Brain pericyte (primary cell): ENCODE measurements around the gene CEP128.

Experiments used
- DNase-seq: peaks from one replicate; pipeline ENCODE4 v3.0.0-alpha.2; 2012; ENCODE audit warnings: low read depth, low spot score

The CEP128 gene

DNA sequence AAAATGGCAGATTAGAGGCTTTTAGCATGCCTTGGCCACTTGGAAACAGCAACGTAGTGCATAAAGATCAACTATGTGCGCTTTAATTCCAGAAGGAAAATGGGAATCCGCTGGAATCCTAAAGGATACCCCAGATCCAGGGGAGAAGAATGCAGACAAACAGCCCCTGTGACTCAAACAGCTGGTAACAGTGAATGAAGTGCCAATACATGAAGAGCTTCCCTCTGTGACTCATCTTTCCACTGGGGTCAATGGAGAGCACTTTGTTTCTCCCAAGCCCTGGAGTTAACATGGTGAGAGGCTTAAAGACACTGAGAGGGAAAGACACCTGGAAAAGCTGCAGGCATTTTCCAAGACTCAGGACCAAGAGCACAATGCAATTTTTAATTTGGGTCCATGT, 263.1 kb downstream of the CEP128 start:
- no peak for DNase-seq

DNA sequence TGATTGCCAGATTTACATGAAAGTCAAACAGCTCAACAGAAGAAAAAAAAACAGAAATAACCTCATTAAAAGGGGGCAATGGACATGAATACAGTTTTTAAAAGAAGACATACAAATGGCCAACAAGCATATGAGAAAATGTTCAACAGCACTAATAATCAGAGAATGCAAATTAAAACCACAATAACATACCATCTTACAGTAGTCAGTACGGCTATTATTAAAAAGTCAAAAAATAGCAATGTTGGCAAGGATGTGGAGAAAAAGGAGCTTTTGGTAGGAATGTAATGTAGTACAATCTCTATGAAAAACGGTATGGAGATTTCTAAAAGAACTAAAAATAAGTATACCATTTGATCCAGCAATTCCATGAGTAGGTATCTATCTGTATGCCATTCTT, 272.1 kb downstream of the CEP128 start:
- no peak for DNase-seq

DNA sequence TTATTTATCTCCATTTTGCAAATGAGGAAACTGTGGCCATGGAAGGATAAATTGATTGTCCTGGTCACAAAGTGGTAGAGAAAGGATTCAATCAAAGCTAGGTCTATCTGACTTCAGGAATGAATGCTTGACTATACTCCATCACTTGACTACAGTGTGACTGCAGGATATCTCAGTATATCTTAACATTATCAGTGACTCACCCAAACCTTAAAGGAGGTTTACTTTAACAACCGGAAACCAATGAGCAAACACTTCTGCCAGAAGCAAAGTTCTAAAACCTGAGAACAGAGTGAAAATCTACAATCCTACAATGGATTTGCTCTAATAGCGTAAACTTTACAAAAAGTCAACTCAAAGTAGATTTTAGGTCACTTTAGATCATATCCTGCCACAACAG, 277.0 kb downstream of the CEP128 start:
- DNase-seq = no peak

DNA sequence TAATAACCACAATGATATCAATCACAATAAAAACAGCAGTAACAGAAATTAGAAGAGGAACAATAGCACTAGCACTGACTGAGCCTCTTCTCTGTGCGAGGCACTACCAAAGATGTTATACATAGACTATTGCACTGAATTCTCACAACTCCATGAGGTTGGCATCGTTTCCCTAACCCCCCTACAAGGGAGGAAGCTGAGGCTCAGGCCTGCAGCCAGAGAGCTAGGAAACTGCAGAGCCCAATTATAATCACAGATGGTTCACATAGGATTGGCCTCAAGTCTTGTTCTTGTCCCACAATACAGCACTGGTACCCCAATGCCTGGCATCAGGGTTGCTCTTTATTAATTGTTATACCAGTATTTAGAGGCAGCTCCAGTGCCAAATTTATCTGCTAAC, 278.0 kb downstream of the CEP128 start:
- DNase-seq = no peak

DNA sequence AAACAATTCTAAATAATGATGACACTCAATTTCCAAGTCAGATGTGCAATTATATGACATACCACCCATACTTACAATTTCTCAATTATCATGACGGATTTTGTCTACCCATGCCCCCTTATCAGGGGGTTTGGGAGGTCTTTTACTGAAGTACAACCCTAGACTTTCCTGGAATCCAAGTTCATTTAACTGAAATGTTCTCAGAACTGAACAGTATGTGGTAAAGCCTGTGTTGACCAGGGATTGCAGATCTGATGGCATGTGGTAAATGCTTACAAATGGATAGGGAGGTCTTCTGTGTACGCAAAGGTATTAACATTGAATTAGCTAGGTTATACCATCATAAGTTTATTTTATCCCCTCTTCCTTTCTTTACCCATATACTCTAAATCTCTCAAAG, 281.8 kb downstream of the CEP128 start:
- DNase-seq = no peak

DNA sequence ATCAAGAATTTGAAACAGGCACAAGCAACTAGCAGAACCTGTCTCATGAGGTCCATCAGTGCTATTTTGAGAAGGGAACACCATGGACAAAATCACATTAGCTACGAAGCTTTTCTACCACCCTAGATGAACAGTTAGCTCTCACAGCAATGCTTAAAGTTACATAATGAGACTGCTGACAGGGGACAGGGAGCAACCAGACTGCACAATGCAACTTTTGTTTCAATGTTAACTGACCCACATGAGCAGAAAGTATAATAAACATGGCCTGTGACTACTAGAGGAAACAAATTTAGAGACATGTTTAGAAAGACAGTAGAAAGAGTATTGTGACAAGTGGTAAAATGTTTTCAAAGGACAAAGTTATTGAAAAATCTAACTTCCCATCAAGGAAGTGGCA, 282.8 kb downstream of the CEP128 start:
- no peak for DNase-seq

DNA sequence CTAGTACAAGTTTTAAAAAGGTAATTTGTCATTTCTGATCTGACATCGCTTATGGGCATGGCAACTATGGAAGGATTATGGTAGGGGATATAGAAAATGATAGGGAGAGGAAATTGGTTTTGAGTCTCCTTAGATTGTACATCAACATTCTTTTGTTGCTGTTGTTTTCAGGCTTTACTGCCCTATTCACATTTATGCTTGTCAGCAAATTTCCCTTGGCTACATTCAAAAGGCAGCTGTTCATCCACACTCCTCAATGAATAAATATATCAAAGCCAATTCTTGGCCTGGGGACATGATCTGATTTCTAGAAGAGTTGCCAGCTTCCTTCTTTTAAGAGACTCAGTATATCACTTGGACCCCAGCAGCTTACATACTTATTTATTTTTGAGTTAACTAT, 283.4 kb downstream of the CEP128 start:
- DNase-seq = no peak

DNA sequence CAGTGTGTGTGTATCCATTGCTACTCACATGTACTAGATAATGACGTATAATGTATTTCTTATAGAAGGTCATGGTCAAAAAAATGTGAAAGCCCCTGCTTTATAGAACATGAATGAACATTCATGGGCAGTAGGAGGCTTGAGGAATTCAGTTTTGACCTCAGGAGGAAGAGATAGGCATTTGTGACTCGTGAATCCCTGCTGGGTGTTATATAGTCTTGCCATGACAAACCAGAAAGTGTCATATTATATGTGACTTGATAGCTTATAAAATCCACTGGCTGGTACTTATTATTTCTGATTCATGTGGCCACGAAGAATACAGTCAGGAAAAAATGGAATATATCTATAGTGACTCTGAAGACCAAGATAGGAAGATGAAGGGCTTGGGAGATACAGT, 287.6 kb downstream of the CEP128 start:
- DNase-seq = no peak

DNA sequence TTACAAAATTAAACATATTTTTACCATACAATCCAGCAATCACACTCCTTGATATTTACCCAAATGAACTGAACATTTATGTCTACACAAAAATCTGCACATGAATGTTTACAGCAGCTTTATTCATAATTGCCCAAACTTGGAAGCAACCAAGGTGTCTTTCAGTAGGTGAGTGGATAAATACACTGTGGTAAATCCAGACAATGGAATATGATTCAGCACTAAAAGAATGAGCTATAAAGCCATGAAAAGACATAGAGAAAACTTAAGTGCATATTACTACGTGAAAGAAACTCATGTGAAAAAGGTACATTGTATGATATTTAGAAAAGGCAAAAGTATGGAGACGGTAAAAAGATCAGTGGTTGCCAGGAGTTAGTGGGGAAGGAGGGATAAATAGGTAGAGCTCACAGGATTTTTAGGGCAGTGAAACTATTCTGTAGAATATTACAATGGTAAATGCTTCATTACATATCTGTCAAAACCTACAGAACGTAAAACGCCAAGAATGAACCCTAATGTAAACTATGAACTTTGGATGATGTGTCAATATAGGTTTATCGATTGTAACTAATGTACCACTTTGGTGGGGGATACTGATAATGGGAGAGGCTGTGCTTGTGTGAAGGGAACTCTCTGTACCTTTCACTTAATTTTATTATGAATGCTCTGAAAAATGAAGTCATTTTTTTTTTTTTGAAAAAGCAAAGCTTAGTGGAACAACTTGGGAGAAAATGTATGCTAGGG, 295.7 kb downstream of the CEP128 start:
- DNase-seq = no peak

DNA sequence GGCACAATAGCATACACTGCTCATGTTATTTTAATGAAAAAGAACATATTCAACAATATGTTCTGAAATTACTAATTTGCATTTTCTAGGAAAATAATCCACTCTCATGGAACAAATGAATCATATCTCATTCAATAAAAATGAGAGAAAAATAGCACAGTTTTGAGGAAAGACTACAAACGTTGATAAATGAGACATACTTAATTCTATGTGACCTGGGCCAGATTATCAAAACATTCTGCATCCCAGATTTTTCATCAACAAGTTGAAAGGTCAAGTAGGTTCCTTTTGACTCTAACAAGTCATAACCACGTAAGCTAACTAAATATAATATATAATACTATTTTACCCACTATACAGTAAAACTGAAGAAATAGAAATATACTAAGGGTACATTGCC, 296.7 kb downstream of the CEP128 start:
- DNase-seq = no peak

DNA sequence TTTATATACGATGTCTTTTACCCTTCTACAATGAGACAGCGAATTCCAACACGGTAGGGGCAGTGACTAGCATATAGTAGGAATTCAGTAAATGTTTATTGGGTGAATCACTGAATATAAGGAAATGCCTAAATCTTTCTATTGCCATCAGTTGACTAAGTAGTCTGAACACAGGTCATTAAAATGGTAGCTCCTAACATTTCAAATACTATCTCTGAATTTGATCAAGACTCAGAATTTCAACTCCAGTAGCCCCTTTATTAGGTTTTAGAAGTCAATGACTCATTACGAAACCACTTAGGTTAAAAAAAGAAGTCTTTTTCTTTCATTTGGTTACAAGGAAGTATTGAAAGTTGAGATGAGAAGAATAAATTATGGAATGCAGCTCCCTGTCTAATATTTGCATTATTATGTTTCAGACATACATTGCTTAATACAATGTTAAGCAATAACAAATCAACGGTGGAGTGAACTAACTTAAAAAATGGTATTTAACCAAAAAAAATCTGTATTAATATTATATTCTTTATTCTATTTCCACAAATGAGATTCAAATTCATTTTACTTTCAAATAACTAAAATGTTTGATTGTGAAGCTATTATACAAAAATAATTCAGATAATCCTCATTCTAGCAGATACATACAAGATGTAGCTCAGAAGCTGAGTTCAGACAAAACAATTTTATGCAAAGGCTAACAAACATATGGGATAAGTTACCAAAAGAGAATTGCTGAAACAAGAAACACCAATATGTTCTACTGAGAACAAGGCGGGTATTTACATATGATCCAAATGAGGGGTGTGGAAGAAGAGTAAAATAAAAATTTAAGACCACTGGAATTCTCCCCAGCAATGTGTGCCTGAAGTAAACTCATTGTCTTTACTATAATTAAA, 302.7 kb downstream of the CEP128 start:
- DNase-seq = no peak

DNA sequence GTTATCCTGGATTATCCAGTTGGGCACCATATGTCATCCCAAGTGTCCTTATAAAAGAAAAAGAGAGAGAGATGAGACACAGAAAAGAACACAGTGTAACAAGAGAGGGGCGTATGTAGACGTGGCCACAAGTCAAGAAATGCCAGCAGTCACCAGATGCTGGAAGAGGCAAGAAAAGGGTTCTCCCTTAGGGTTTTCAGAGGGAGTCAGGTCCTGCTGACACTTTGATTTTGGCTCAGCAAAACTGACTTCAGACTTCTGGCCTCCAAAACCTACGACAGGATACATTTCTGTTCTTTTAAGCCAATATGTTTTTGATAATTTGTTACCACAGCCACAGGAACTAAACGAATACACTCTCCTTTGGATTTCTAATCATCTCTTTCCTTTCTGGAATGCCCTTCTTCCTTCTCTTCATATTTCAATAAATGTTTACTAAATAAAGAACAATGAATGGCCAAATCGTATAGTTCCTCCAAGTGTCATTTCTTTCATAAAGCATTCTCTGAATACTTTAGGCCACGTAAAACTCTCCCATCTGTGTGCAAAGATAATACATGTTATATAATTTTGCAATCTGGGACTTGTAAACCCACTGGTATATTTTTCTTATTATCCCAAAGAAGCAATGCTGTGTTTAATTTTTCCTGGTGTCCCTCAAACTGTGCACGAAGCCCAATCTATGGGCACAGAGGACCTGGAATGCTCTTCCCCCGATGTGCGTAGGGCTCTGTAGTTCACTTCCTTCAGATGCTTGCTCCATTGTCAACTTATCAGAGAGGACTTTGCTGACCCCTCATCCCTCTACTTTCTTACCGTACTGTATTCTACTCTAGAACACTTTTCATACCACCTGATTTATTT, 303.6 kb downstream of the CEP128 start:
- DNase-seq = no peak

DNA sequence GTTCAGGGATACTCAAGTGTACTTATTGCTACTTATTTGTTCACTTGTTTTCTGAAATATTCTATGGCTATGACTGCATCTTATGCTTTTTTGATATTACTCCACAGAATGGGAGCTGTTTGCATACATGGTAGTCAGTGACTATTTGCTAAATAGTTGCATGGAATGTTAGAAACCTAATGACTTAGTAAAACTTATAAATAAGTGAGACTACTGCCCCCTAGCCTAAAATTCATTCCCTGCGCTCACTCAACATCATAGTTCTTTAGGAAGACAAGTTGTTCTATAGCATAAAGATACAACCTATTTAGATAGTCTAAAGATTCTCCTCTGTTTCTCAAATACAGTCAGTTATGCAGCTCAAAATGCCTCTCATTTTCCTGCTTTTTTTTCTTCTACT, 305.5 kb downstream of the CEP128 start:
- DNase-seq = no peak

DNA sequence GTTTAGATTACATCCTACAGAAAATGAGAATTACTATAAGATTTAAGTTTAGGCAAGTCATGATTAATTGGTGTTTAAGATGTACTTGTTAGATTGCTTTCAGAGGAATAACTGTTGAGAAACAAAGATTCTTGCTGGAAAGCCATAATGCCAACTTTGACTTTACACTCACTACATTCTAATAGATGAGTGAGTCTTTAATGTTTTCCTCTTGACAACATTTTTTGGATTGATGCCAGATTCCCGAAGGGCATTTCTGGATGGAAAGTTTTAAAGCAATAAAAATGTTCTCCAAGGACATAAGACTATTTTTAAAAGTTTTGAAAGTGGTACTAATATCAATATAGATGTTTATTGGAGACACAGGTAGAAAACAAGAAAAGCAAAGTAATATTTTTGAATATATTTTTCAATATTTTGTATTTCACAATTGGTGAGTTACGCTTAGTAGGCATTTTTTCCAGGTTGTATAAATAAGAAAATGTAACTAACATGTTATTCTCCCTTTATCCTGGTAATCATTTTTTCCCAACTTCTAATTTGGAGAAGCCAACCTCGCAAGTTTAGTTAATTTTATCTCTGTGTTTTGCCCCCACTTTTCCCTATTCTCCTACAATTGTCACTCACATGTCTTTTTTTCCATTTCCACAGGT, 307.3 kb downstream of the CEP128 start:
- no peak for DNase-seq

DNA sequence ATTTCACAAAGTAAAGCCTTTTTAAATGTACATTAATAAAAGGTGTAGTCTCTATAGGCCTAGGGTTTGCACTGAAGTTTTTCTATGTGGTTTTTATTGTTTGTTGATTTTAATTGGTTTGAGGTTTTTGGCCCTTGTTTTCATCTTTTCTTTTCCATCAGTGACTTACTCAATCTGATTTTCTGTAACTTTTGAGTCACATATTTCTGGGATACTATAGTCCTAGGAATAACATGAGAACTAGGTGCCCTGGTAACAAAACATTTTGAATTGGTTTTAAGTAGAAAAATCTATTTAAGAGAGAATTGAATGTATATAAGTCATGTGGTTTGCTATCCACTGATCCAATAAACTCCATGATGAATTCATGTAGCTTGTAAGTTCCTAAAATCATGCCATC, 311.9 kb downstream of the CEP128 start:
- DNase-seq = no peak

DNA sequence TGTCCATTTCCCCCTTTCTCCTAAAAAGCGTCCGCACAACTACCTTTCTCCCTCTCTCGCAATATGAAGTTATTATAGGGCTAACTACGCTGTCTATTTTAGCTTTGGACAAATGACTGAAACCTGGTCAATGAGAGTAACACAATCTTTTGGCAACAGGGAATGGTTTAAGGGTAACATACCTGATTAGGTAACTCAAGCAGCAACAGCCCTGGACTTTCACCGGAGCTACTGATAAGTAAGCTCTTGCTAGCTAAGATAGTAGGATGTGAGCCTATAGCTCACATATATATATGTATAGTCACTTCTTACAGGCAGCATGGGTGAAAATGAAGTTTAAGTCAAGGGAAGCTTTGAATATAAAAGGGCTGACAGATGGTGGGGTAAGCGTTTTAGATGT, 313.0 kb downstream of the CEP128 start:
- no peak for DNase-seq

DNA sequence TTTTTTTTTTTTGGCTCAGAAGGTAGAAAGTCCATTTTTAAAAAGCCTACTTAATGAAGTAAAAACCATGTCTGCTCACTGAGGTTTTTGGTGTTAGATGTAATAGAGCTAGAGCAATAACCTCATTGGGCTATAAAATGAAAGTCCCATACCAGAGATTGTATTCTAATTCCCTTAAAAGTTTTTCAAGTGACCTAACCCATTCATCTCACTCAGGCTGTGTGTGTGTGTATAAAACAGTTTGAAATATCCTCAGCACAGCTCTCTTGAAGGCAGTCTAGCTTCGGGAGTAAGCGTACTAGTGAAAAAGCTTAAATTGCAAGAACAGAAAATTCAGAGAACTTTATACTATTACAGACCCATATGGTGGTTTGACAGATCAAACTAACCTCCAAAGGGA, 313.8 kb downstream of the CEP128 start:
- DNase-seq = no peak

DNA sequence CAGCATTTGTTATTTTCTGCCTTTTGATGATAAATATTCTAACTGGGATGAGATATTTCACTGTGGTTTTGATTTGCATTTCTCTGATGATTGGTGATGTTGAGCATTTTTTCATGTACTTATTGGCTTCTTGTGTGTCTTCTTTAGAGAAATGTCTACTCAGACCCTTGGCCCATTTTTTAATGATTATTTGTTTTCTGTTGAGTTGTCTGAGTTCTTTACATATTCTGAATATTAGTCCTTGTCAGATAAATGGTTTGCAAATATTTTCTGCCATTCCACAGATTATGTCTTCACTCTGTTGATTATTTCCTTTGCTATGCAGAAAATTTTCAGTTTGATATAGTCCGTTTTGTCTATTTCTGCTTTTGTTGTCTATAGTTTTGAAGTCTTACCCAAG, 317.0 kb downstream of the CEP128 start:
- no peak for DNase-seq

DNA sequence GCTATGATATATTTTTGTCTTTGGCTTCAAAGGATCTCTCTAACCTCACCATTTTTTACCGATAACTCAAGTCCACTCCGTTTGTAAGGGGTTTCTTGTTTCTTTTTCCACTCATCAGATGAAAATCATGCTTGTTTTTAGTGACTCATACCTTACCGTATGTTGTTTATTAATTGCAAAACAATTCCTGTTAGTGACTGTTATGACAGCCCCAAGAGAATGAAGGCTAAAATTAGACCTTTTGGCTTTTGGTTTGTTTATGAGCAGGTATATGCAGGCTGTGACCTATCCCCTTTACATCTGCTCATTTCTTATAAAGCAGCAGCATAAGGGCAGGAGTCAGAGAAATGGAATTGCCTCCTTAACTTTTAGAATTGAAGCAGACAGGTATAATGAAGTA, 319.8 kb downstream of the CEP128 start:
- DNase-seq = no peak

DNA sequence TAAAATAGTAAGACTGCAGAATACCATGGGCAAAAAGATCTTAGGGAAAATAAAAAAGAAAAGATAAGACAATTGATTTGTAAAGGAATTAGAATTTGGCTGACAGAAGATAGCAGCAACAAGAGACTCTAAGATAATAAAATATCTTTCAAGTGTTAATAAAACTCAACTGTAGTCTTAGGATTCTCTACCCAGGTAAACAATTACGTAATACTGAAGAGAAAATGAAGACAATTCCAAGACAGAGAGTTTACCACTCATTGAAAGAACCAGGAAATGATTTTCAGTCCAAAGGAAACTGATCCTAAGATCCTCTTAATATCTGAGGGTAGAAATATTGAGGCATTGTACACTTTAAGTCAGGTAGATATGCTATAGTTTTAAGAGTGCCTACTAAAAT, 321.1 kb downstream of the CEP128 start:
- no peak for DNase-seq

DNA sequence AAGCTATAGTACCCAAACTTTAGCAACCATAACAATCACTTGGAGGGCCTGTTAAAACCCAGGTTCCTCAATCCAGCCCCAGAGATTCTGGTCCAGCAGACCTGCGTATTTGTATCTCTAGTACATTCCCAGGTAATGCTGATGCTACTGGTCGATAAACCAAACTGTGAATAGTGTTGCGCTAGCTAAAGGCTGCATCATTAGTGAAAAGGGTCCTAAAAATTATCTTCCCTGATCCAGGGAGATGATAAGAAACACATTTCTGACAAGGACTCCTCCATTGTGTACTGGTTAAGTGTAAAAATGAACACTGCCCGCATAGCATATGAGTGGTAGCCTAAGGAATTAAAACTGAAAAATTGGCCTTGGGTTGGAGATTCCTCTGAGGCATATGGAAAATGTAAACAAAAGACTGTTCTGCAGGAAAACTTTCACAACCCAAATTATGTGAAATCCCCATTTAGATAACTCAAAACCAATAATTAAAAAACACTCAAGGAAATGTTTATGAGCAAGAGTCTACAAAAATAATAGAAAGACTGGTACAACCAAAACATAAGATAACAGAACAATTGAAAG, 322.7 kb downstream of the CEP128 start:
- no peak for DNase-seq
